H1 (cell line): Measurements from ENCODE around the gene PIP4K2C.

Experiments used
- CHD2 ChIP-seq: IDR thresholded peaks from 2 replicates; pipeline ENCODE4 v1.6.1; 2012; ENCODE audit warnings: low read length, improper control_type of control experiment
- EZH2 ChIP-seq: fragments of 200-600 bp; sonication (generic); IDR thresholded peaks from 2 replicates; pipeline ENCODE4 v1.7.1; 2012; ENCODE audit warnings: low read depth, mild to moderate bottlenecking, moderate library complexity, low read length, inconsistent platforms; ENCODE audit not compliant: severe bottlenecking
- POLR2A ChIP-seq, 2 experiments: IDR thresholded peaks; 1 replicate in 1 of 2; 2 replicates in 1 of 2; pipeline ENCODE4 v1.6.1; 2011; ENCODE audit warnings: low read depth in 2 of 2, low read length in 2 of 2, mild to moderate bottlenecking in 2 of 2; ENCODE audit errors: control extremely low read depth in 1 of 2
- SIN3A ChIP-seq, 2 experiments: IDR thresholded peaks in 1 of 2; conservative IDR thresholded peaks in 1 of 2; 2 replicates each; pipeline ENCODE4 v1.6.1; 2011 to 2012; ENCODE audit warnings: low read length in 2 of 2, improper control_type of control experiment in 1 of 2, low read depth in 1 of 2, mild to moderate bottlenecking in 1 of 2

DNA sequence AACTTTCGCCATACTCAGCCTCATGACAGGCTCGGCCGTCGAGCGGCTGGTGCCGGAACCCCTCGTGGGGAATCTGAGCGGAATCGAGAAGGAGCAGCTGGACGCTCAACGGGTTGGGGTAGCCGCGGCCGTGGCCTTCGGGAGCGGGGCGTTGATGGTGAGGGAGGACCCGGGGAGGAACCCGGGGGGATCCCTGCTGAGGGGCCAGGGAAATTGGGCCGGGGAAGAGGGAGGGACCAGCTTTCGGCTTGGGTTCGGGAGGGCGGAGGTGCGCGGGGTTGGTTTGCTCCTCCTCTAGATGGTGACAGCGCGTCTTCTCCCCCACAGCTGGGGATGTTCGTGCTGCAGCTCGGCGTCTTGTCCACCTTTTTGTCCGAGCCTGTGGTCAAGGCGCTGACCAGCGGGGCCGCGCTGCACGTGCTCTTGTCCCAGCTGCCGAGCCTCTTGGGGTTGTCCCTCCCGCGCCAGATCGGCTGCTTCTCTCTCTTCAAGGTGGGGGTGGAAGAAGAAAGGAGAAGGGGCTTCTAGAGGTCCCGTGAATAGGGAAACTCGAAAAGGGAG, 30.0 kb downstream of the PIP4K2C start:
- TF ChIP-seq SIN3A (conservative IDR thresholded peaks at IDR 0.05 in 1 of 2, IDR thresholded peaks at IDR 0.05 in 1 of 2; ENCODE audit: low read depth in 1 of 2, low read length in 2 of 2): 0 out of 4 replicates have a peak, but pooled peaks of 1 of the 2 experiments have one; percentile 33
- peak; percentile 89 for TF ChIP-seq EZH2
- TF ChIP-seq CHD2: no peak
- TF ChIP-seq POLR2A (IDR thresholded peaks at IDR 0.05; ENCODE audit: control extremely low read depth in 1 of 2, low read depth in 2 of 2, low read length in 2 of 2): no peak
